WI38 (cell line): ENCODE results near the gene KCNC2.
"Not testable (repeated sequence)": the region's sequence is repeated elsewhere in the genome, so short reads cannot be mapped to it uniquely, and the experiment has no call there.

Source experiments
- H3K4me3 ChIP-seq: 2 replicates; pipeline ENCODE4 v1.5.1; 2011; ENCODE audit warnings: low read depth, mild to moderate bottlenecking, control low read depth, low read length
- TF ChIP-seq, protein P1 (sequence below): IDR thresholded peaks from 2 replicates; pipeline ENCODE4 v1.5.1; 2012; ENCODE audit warnings: low read depth, mild to moderate bottlenecking, control low read depth, low read length

The KCNC2 gene

DNA sequence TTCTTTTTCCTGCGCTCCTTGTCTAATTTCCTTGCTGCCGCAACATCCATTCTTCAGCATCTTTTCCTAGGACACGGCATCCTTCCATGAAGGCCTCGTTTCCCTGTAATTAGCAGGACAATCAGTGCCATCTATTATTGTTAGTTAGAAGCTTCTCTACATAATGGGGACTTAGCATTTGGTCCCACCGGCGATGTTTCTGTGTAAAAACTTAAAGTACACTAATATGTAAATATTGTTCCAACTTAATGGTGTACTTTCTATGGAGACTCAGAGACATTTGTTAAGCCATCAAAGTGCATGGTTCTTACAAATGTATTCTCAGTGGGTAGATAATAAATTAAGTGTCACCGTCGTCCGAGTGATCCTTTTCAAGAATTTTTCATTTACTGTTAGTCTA is 17.4 kb downstream of the KCNC2 start:
- TF ChIP-seq, protein P1, sequence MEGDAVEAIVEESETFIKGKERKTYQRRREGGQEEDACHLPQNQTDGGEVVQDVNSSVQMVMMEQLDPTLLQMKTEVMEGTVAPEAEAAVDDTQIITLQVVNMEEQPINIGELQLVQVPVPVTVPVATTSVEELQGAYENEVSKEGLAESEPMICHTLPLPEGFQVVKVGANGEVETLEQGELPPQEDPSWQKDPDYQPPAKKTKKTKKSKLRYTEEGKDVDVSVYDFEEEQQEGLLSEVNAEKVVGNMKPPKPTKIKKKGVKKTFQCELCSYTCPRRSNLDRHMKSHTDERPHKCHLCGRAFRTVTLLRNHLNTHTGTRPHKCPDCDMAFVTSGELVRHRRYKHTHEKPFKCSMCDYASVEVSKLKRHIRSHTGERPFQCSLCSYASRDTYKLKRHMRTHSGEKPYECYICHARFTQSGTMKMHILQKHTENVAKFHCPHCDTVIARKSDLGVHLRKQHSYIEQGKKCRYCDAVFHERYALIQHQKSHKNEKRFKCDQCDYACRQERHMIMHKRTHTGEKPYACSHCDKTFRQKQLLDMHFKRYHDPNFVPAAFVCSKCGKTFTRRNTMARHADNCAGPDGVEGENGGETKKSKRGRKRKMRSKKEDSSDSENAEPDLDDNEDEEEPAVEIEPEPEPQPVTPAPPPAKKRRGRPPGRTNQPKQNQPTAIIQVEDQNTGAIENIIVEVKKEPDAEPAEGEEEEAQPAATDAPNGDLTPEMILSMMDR: no peak
- H3K4me3 ChIP-seq: no peak overlapping the region

DNA sequence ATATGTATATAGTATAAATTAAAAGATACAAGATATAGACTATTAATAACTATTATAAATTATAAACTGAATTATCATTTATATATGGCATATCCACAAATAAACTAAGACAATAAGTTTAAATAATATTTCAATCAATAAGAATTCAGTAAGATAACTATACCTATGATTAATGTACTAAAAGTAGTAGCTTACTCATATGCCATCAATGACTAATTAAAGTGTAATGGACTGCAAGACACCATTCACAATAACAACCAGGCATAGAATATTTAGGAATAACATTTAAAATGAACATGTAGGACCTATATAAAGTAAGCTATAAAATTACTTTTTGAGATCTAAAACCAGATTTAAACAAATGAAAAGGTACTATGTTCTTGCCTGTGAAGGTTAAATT is 18.8 kb downstream of the KCNC2 start:
- no peak overlapping the region for H3K4me3 ChIP-seq
- TF ChIP-seq, protein P1: no peak

DNA sequence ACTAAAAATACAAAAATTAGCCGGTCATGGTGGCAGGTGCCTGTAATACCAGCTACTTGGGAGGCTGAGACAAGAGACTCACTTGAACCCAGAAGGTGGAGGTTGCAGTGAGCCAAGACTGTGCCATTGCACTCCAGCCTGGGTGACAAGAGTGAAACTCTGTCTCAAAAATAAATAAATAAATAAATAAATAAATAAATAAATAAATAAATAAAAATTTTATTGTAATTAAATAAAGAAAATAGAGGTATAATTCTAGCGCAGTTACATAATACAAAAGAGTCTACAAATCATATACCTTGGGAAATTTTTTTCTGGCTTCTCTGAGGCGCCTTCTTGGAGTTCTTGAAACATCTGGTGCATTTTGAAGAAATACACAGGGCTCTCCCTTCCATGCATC is 23.8 kb downstream of the KCNC2 start:
- not testable (repeated sequence) for H3K4me3 ChIP-seq

DNA sequence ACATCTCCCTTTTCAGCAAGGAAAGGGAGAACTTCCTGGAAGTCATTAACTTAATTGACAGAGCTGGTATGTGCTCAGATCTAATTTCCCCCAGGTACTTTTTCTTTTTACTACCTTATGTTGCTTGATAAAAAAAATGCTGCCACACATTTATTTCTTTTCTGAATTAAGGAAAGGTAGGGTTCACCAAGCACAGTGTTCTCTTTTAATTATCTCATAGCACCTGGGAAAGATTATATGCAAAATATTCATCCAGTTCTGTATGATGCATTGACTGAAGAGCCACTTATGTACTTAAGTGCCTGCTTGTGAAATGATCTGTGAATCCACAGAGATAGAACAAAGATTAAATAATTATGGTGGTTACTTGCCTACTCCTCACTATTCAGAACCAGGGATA is 25.1 kb downstream of the KCNC2 start:
- H3K4me3 ChIP-seq: no peak overlapping the region
- TF ChIP-seq, protein P1: no peak

DNA sequence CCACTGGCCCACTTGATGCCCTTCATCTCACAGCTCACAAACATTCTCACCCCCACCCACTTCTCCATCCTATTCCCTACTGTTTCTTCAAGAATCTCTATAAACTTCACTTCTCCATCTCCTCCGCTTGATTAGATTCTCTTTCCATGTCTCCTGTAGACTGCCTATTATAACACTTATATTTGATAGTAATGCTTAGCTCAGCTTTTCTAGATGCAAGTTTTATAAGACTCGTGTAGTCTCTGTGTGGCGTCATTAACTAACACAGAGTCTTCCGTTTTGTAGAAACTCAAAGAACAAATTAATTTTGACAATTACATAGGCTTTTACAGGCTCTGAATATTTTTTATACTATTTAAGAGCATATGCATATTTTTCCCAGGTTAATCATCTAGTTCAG is 25.7 kb downstream of the KCNC2 start:
- H3K4me3 ChIP-seq: no peak overlapping the region
- TF ChIP-seq, protein P1: no peak

DNA sequence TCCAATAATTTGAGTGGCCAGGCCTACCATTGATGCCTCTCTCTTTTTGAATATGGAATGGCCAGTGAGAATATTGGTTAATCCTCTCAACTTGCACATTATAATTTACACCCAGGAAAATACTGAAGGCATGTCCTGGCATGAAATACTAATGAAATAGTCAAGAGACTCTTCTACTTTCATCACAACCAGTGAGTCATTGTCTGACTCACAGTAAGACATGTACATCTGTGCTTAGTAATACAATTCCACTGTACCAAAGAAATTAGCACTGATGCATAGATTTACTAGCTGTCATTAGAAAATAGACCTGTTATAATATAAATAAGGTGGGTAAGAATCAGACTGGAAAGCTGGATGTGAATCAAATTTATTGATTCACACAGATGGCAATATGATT is 31.6 kb downstream of the KCNC2 start:
- TF ChIP-seq, protein P1: no peak
- no peak overlapping the region for H3K4me3 ChIP-seq

DNA sequence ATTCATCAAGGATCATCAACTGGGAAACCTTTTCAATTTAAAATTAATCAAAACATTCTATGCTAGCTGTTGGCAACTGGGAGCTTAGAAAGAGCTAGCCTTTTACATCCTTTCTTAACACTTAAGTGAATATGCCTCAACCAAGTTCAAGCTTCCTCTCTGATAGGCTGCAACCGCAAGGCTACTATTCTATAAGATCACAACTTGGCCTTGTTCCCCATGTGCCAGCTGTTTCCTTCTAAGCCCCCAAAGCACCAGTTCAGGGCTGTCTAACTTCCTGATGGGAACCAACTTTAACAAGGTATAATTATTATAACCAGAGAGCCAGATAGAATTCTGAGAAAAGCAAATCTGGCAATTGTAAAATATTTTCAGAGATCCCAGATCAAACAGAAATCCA is 37.0 kb downstream of the KCNC2 start:
- TF ChIP-seq, protein P1: no peak
- H3K4me3 ChIP-seq: no peak overlapping the region

DNA sequence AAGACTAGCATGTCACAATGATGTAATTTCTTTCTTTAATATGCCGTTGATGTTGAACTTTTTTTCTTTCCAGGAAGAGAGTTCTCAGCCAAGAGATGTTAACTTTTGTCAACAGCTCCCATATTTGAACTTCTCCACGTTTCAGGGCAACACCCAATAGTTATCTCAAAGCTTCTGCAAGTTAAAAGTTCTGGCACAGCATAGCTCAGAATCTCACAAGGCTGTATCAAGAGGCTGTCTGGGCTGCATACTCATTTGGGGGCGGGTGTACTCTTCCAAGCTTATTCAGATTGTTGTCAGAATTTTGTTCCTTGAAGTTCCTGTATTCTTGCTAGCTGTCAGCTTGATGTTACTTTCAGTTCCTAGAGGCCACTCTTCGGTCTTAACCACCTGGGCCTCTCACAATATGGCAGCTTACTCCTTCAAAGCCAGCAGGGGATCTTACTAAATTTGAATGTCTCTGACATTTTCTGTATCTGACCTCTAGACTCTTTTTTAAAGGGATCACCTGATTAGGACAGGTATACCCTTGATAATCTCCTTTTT is 38.9 kb downstream of the KCNC2 start:
- H3K4me3 ChIP-seq: no peak overlapping the region
- TF ChIP-seq, protein P1: no peak
